HG02642 (cell line): ENCODE measurements around the gene ANKH.
"Not testable (repeated sequence)": the region's sequence is repeated elsewhere in the genome, so short reads cannot be mapped to it uniquely, and the experiment has no call there.

Source experiments
- ATAC-seq: cut with Tn5 transposase; IDR thresholded peaks from one replicate; pipeline ENCODE4 v1.9.1; 2021; ENCODE audit warnings: mild to moderate bottlenecking; ENCODE audit not compliant: unreplicated experiment, poor library complexity

Gene ANKH

GRCh38 chr5:14809369-14810155 is 62.0 kb downstream of the ANKH start:
- ATAC-seq, result peak; percentile 99

GRCh38 chr5:14807471-14807870 is 64.1 kb downstream of the ANKH start:
- no peak for ATAC-seq

GRCh38 chr5:14806456-14806855 is 65.1 kb downstream of the ANKH start:
- ATAC-seq, result no peak

GRCh38 chr5:14802541-14802940 is 69.0 kb downstream of the ANKH start:
- ATAC-seq, result no peak

GRCh38 chr5:14801792-14802191 is 69.8 kb downstream of the ANKH start:
- ATAC-seq, result no peak

- ATAC-seq, result not testable (repeated sequence)
Observed at GRCh38 chr5:14797385-14797784, 74.2 kb downstream of the ANKH start.

GRCh38 chr5:14794583-14795230 is 76.9 kb downstream of the ANKH start:
- ATAC-seq, result no peak

GRCh38 chr5:14793851-14794250 is 77.7 kb downstream of the ANKH start:
- no peak for ATAC-seq

GRCh38 chr5:14790911-14791310 is 80.7 kb downstream of the ANKH start:
- ATAC-seq, result no peak

GRCh38 chr5:14790220-14790619 is 81.4 kb downstream of the ANKH start:
- ATAC-seq, result no peak

- no peak for ATAC-seq
Observed at GRCh38 chr5:14787801-14788579, 83.6 kb downstream of the ANKH start.

GRCh38 chr5:14783691-14784090 is 87.9 kb downstream of the ANKH start:
- ATAC-seq, result no peak

GRCh38 chr5:14782591-14782990 is 89.0 kb downstream of the ANKH start:
- no peak for ATAC-seq

- no peak for ATAC-seq
Observed at GRCh38 chr5:14781106-14781505, 90.5 kb downstream of the ANKH start.

GRCh38 chr5:14779975-14780374 is 91.6 kb downstream of the ANKH start:
- no peak for ATAC-seq

GRCh38 chr5:14778792-14779070 is 92.8 kb downstream of the ANKH start:
- ATAC-seq, result no peak

GRCh38 chr5:14777932-14778791 is 93.4 kb downstream of the ANKH start:
- no peak for ATAC-seq

- no peak for ATAC-seq
Observed at GRCh38 chr5:14777187-14777586, 94.4 kb downstream of the ANKH start.

- no peak for ATAC-seq
Observed at GRCh38 chr5:14776602-14777001, 95.0 kb downstream of the ANKH start.

GRCh38 chr5:14775857-14776256 is 95.7 kb downstream of the ANKH start:
- no peak for ATAC-seq
